T-helper 22 cell (primary cell): ENCODE data around the gene SIL1.

Source experiments
- DNase-seq: peaks from one replicate; pipeline ENCODE4 v3.0.0-alpha.2; 2020; ENCODE audit warnings: low read depth

Gene SIL1

GRCh38 chr5:138955671-138956295, 242.4 kb downstream of the SIL1 start:
- DNase-seq, result no peak

GRCh38 chr5:138955013-138955660, 243.0 kb downstream of the SIL1 start:
- DNase-seq, result no peak

- DNase-seq, result no peak
Measured at GRCh38 chr5:138954257-138955012, 243.7 kb downstream of the SIL1 start.

GRCh38 chr5:138953387-138954256, 244.5 kb downstream of the SIL1 start:
- no peak for DNase-seq

GRCh38 chr5:138952962-138953361, 245.2 kb downstream of the SIL1 start:
- no peak for DNase-seq

GRCh38 chr5:138951986-138952735, 246.0 kb downstream of the SIL1 start:
- DNase-seq, result no peak

- DNase-seq, result no peak
Measured at GRCh38 chr5:138951091-138951985, 246.8 kb downstream of the SIL1 start.

- DNase-seq, result no peak
Measured at GRCh38 chr5:138950421-138951031, 247.6 kb downstream of the SIL1 start.

- DNase-seq, result no peak
Measured at GRCh38 chr5:138949988-138950387, 248.2 kb downstream of the SIL1 start.

GRCh38 chr5:138949223-138949574, 249.0 kb downstream of the SIL1 start:
- no peak for DNase-seq

GRCh38 chr5:138948471-138949222, 249.5 kb downstream of the SIL1 start:
- no peak for DNase-seq

- DNase-seq, result no peak
Measured at GRCh38 chr5:138947780-138948179, 250.4 kb downstream of the SIL1 start.

- DNase-seq, result no peak
Measured at GRCh38 chr5:138946831-138947560, 251.2 kb downstream of the SIL1 start.

- no peak for DNase-seq
Measured at GRCh38 chr5:138946241-138946623, 251.9 kb downstream of the SIL1 start.

- no peak for DNase-seq
Measured at GRCh38 chr5:138945421-138946240, 252.5 kb downstream of the SIL1 start.

- DNase-seq, result no peak
Measured at GRCh38 chr5:138944527-138945322, 253.4 kb downstream of the SIL1 start.

GRCh38 chr5:138943599-138944173, 254.5 kb downstream of the SIL1 start:
- no peak for DNase-seq
